ENCODE results near the gene GRK4.

Gene GRK4

GRCh38 chr4:2932951-2933565, 30.3 kb upstream of the GRK4 start:
- H3K27me3 ChIP-seq (ENCODE audit: insufficient read depth, poor library complexity, severe bottlenecking), result no peaks in the 10 kb centered on the region
- no peak; the same call in 1 of the 2 replicates for TF ChIP-seq POLR2AphosphoS5 (IDR thresholded peaks at IDR 0.05; ENCODE audit: low read depth)
- TF ChIP-seq, protein P1, sequence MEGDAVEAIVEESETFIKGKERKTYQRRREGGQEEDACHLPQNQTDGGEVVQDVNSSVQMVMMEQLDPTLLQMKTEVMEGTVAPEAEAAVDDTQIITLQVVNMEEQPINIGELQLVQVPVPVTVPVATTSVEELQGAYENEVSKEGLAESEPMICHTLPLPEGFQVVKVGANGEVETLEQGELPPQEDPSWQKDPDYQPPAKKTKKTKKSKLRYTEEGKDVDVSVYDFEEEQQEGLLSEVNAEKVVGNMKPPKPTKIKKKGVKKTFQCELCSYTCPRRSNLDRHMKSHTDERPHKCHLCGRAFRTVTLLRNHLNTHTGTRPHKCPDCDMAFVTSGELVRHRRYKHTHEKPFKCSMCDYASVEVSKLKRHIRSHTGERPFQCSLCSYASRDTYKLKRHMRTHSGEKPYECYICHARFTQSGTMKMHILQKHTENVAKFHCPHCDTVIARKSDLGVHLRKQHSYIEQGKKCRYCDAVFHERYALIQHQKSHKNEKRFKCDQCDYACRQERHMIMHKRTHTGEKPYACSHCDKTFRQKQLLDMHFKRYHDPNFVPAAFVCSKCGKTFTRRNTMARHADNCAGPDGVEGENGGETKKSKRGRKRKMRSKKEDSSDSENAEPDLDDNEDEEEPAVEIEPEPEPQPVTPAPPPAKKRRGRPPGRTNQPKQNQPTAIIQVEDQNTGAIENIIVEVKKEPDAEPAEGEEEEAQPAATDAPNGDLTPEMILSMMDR (IDR thresholded peaks at IDR 0.05; ENCODE audit: insufficient read depth, low read length), result no peak
- TF ChIP-seq, protein P2, sequence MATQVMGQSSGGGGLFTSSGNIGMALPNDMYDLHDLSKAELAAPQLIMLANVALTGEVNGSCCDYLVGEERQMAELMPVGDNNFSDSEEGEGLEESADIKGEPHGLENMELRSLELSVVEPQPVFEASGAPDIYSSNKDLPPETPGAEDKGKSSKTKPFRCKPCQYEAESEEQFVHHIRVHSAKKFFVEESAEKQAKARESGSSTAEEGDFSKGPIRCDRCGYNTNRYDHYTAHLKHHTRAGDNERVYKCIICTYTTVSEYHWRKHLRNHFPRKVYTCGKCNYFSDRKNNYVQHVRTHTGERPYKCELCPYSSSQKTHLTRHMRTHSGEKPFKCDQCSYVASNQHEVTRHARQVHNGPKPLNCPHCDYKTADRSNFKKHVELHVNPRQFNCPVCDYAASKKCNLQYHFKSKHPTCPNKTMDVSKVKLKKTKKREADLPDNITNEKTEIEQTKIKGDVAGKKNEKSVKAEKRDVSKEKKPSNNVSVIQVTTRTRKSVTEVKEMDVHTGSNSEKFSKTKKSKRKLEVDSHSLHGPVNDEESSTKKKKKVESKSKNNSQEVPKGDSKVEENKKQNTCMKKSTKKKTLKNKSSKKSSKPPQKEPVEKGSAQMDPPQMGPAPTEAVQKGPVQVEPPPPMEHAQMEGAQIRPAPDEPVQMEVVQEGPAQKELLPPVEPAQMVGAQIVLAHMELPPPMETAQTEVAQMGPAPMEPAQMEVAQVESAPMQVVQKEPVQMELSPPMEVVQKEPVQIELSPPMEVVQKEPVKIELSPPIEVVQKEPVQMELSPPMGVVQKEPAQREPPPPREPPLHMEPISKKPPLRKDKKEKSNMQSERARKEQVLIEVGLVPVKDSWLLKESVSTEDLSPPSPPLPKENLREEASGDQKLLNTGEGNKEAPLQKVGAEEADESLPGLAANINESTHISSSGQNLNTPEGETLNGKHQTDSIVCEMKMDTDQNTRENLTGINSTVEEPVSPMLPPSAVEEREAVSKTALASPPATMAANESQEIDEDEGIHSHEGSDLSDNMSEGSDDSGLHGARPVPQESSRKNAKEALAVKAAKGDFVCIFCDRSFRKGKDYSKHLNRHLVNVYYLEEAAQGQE (IDR thresholded peaks at IDR 0.05; ENCODE audit: insufficient replicate concordance, low read depth), result no peak
- TF ChIP-seq SPI1 (IDR thresholded peaks at IDR 0.05; ENCODE audit: borderline replicate concordance, low read depth), result no peak
- no peak for TF ChIP-seq GABPA (IDR thresholded peaks at IDR 0.05; ENCODE audit: low read depth)
- DNase-seq (ENCODE audit: low read depth in 1 of 2, low spot score in 1 of 2), result peak; percentile 57 to 72
- peak overlapping the region; percentile 99 for H3K27ac ChIP-seq (replicated peaks)
- H3K4me3 ChIP-seq (replicated peaks; ENCODE audit: insufficient read depth, low read length), result peak overlapping the region; percentile 75

DNA sequence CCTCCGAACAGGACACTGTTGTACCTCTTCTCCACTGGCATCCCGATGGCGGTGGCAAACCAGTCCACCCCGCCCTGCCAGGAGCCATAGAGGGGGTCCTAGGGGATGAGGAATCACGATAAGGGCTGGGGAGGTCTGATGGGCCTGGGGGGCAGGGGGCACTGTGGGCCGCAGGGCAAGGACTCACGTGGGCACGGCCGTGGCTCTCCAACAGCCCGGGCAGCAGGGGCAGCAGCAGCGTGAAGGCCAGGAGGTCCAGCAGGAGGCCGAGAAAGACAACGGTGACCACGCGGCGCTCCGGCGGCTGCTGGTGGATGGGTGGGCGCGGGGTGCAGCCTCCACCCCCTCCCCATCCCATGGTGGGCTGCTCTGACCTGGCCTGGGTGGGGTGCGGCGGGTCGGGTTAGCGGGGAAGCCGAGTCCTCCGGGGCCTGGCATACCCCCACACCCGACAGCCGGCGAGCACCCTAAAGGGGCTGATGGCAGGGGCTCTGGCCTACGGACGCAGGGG, 29.8 kb upstream of the GRK4 start:
- no peaks in the 10 kb centered on the region for H3K27me3 ChIP-seq (ENCODE audit: insufficient read depth, poor library complexity, severe bottlenecking)
- peak overlapping the region; percentile 99 for H3K27ac ChIP-seq (replicated peaks)
- no peak for DNase-seq (ENCODE audit: low read depth in 1 of 2, low spot score in 1 of 2)
- TF ChIP-seq, protein P1 (IDR thresholded peaks at IDR 0.05; ENCODE audit: insufficient read depth, low read length), result no peak
- TF ChIP-seq SPI1 (IDR thresholded peaks at IDR 0.05; ENCODE audit: borderline replicate concordance, low read depth) (no peak), GABPA (IDR thresholded peaks at IDR 0.05; ENCODE audit: low read depth) (no peak), POLR2AphosphoS5 (IDR thresholded peaks at IDR 0.05; ENCODE audit: low read depth) (no peak)
- TF ChIP-seq, protein P2 (IDR thresholded peaks at IDR 0.05; ENCODE audit: insufficient replicate concordance, low read depth), result no peak
- H3K4me3 ChIP-seq (replicated peaks; ENCODE audit: insufficient read depth, low read length), result peak overlapping the region; percentile 75

DNA sequence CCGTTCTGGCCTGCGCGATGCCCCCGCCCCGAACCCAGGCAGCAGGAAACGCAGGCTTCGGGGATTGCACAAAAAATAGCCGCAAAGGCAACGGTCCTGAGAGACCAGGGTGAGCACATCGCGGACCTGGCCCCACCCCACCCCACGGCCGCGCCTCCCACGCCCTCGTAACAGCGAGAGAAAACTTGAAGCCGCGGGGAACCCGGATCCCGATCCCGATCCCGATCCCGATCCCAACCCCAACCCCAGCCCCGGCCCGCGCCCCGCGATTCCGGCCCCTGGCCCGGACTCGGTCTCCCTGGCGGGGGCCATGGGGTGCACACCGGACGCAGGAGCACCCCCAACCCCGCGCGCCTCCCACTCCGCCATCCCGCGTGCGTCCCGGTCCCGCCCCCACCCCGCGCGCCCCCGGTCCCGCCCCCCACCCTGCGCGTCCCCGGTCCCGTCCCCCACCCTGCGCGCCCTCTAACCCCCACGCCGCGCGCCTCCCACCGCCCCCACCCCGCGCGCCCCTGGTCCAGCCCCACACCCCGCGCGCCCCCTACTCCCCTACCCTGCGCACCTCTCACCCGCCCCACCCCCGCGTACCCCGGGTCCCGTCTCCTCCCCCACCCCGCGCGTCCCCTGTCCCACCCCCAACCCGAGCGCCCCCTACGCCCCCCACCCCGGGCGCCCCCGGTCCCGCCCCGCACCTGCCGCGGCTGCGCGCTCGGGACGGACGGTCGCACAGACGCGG, 29.1 kb upstream of the GRK4 start:
- H3K27me3 ChIP-seq (ENCODE audit: insufficient read depth, poor library complexity, severe bottlenecking), result no peaks in the 10 kb centered on the region
- peak overlapping the region; percentile 99 for H3K27ac ChIP-seq (replicated peaks)
- no peak for TF ChIP-seq SPI1 (IDR thresholded peaks at IDR 0.05; ENCODE audit: borderline replicate concordance, low read depth)
- TF ChIP-seq, protein P2 (IDR thresholded peaks at IDR 0.05; ENCODE audit: insufficient replicate concordance, low read depth), result no peak
- TF ChIP-seq, protein P1 (IDR thresholded peaks at IDR 0.05; ENCODE audit: insufficient read depth, low read length), result no peak
- TF ChIP-seq POLR2AphosphoS5 (IDR thresholded peaks at IDR 0.05; ENCODE audit: low read depth), result peak; percentile 59; the same call in 1 of the 2 replicates
- no peak for TF ChIP-seq GABPA (IDR thresholded peaks at IDR 0.05; ENCODE audit: low read depth)
- peak; percentile 81 to 92 for DNase-seq (ENCODE audit: low read depth in 1 of 2, low spot score in 1 of 2)
- H3K4me3 ChIP-seq (replicated peaks; ENCODE audit: insufficient read depth, low read length), result peak overlapping the region; percentile 75

Data from HL-60 (cell line).